GM18861 (cell line): ENCODE measurements around the gene SPNS3.

ENCODE experiments used
- ATAC-seq: cut with Tn5 transposase; IDR thresholded peaks from one replicate; pipeline ENCODE4 v1.9.1; 2021; ENCODE audit not compliant: unreplicated experiment

Gene SPNS3

GRCh38 chr17:4487820-4488716 is 54.3 kb downstream of the SPNS3 start:
- no peak for ATAC-seq

DNA sequence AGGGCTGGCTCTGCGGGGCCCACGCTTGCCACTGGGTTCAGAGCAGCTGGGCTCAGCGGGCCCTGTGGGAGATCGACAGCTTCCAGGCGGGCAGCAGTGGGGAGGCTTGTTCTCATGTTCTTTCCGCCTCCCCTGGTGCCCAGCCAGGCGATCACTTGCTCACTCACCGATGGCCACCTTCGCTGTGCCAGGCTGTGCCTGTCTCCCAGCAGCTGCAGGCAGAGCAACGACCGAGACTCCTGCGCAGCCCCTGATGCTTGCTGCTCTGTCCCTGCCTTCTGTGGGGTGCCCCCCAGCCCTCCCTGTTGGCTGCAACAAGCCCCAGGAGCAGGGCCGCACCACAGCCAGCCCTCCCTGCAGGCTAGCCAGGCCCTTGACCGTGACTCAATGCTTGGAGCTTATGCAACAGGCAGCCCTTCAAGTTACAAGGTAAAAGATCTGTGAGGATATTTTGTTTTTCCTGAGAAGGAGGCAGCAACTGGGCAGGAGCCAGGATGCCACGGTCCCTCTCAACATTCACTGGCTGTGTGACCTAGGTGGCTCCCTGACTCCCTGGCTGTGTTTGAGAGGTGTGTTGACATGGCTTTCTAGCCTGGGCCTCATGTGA is 55.4 kb downstream of the SPNS3 start:
- no peak for ATAC-seq

GRCh38 chr17:4490109-4490591 is 56.4 kb downstream of the SPNS3 start:
- no peak for ATAC-seq

DNA sequence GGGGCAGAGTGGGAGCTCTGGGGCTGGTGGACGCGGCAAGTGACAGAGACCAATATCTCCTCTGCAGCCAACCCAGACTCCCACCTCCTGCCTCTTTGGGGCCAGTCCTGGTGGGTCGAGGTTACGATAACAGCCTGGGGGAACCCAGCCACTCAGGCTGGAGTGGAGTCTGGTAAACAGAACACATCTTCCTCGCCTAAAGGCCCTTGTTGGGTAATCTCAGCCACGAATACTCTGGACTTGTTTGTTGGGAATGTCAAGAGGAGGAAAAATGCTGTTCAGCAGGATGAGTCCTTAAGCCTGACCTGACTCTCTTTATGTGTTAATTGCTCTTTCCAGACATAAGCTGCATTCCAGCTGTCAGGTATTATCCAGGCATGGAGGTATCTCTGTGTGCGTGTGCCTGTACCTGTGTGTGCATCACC is 56.9 kb downstream of the SPNS3 start:
- no peak for ATAC-seq

GRCh38 chr17:4492721-4493561 is 59.2 kb downstream of the SPNS3 start:
- no peak for ATAC-seq

DNA sequence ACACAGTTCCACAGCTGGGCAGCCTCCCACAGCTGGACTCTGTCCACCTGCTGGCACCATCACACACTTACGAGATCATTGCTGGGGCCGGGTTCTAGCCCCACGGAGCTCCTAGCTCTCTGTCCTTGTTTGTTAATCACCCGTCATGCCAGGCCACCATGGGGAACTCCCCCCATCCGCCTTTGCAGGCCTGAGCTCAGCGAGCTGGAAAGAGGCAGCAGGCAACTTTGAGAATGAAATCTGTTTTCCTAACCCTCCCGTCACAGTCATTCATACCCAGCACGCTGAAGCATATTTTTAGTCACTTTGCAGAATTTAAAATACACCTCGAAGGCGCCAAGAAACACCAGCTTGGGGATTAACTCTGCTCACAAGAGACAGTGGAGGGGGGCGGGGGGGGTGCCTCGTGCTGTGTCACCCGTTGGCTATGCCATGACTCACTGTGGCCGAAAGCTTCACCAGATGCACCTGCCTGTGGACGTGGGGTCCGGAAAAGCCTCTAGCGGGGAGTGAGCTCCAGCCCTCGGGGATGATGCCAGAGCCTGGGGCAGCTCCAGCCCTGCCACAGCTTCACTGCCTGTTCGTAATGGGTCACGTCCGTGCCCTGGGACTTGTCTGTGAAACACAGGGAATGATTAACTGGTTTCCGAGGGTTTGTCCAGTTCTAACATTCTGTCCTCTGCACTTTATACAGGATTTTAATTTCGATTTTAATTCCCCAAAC is 63.5 kb downstream of the SPNS3 start:
- no peak for ATAC-seq

GRCh38 chr17:4498461-4499397 is 65.0 kb downstream of the SPNS3 start, which contains the start of gene SPNS2:
SPNS2 (plus strand) TSS chr17:4498881; CDS start chr17:4499048, 167 bp downstream.
- ATAC-seq: no peak

DNA sequence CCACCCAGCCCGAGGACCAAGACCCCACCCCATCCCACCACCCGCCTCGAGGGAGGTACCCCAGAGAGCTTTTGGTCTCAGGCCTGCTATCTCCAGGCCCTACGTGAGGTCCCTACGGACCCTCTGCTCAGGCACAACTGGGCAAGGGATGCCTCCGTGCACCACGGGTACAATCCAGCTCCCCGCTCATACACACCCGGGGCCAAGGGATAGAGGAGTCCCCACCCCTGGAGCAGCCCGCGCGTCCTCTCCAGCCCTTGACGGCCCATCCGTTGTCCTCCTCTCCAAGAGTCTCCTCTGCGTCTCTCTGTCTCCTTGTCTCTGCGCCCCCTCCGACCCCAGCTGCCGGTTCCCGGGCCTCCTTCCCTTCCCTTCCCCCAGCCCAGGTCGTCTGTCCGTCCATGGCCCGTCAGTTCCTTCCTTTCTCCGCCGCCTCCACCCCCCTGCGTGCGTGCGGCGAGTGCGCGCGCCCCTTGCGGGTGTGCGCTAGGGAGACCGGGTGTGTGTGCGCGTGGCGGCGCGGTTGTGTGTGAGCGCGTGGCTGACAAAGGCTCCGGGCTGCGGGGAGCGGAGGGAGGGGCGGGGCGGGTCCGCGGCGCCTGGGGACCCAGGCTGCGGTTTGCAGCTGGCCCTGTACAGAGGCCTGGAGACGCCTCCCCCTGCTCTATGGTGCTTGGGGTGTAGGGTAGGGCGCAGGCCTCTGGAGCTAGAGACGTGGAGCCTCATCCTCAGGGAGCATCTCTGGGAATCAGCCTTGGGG is 65.9 kb downstream of the SPNS3 start:
- no peak for ATAC-seq

- no peak for ATAC-seq
Measured at GRCh38 chr17:4500191-4500571, 66.4 kb downstream of the SPNS3 start.

GRCh38 chr17:4501295-4501949 is 67.7 kb downstream of the SPNS3 start:
- ATAC-seq: no peak

DNA sequence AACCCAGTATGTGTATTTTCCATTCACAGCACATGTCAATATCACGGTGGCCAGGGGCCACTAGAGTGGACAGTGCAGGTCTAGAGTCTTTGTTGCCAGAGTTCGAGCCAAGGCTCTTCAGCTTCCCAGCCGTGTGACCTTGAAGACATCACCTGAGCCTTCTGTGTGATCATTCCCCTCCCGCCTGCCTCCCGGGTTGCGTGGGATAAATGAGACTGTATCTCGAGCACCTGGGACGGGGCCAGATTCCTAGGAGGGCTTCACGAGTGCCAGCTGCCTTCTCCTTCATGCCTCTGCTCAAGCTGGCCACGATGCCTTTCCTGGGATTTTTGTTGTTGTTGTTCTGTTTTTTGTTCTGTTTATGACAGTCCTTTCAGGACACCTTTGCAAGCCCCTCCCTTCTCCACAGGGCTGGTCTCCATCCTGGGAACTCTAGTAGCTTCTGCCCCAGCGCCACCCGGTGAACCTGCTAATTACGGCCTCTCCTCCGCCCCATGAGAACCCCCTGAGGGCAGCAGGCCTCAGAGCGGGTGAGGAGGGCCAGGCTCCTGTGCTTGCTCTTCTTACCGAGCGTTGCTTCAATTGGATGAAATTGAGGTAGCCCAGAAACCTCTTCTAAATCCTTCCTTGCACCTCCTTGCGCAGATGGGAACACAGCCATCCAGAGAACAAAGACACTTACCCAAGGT is 68.9 kb downstream of the SPNS3 start:
- ATAC-seq: no peak

GRCh38 chr17:4503283-4504025 is 69.7 kb downstream of the SPNS3 start:
- ATAC-seq: no peak

GRCh38 chr17:4504188-4504587 is 70.4 kb downstream of the SPNS3 start:
- no peak for ATAC-seq

DNA sequence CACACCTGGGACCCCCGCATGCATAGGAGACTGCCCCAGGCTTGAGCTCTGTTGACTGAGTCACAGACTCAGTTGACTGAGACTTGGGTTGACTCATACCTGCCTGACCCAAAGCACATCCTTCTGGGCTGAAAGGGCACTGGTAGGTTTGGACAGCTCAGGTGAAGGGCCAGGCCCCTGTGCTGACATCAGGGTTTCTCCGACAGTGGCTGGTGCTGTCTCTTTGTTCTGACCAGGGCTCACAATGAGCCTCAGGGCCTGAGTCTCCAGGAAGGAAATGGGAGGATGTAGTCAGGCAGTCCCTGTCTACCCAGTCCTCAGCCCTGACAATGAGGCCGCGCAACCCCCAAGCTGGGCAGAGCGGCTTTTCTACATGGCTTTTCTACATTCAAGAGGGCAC is 71.4 kb downstream of the SPNS3 start:
- no peak for ATAC-seq

- ATAC-seq: no peak
Measured at GRCh38 chr17:4506175-4506813, 72.6 kb downstream of the SPNS3 start.

DNA sequence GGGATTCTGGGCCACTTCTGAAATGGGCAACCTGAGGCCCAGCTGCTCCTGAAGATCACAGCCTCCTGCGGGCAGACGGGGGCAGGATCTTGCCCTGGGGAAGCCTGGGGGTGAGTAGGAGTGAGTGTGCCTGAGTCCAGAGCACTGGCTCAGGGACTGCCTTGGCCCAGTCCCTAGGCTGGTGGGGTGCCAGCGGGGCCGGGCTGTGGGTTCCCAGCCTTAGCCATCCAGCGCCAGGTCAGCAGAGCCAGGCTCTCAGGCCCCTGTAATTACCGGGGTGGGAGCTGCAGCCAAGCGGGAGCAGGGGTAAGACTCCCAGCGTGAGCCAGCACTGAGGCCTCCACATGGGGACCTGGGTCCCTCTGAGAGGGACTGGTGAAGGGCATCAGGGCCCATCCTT is 73.2 kb downstream of the SPNS3 start:
- no peak for ATAC-seq
